Measurements from ENCODE around the gene MAML2.

GRCh38 chr11:96303064-96303463 lies 39.9 kb downstream of the MAML2 start:
- TF ChIP-seq CTCF (conservative IDR thresholded peaks at IDR 0.05) = no peak
- TF ChIP-seq EZH2 (IDR thresholded peaks at IDR 0.05; ENCODE audit: low read depth) = no peak

All from PC-9 (cell line).